Mononuclear cell (primary cell): ENCODE results near the gene MSRB3. TPM values are rescaled to one million over a fixed set of nuclear protein-coding genes. Genes with fewer than 3 reads are reported as not detected.
"Not testable (repeated sequence)": the region's sequence is repeated elsewhere in the genome, so short reads cannot be mapped to it uniquely, and the experiment has no call there.

Experiments
- H3K27me3 ChIP-seq: 2 replicates; pipeline ENCODE4 v1.6.0; 2011; ENCODE audit warnings: low read length, control low read depth; ENCODE audit not compliant: insufficient read depth
- H3K4me1 ChIP-seq: 2 replicates; pipeline ENCODE4 v1.5.1; 2011; ENCODE audit warnings: mild to moderate bottlenecking, low read length, control low read depth; ENCODE audit not compliant: insufficient read depth
- H3K4me3 ChIP-seq: 2 replicates; pipeline ENCODE4 v1.5.1; 2011; ENCODE audit warnings: mild to moderate bottlenecking, low read length, moderate library complexity
- H3K9me3 ChIP-seq: 2 replicates; pipeline ENCODE4 v1.5.1; 2011; ENCODE audit warnings: low read depth, mild to moderate bottlenecking, control low read depth, low read length
- total RNA-seq: library from RNA; depleted of rRNA; stranded (reverse); fragments of >200 nt; gene quantifications from one replicate; pipeline ENCODE4 v1.2.3, GENCODE V29; 2012

The MSRB3 gene
- total RNA-seq, 1 donor, result 1.4 TPM

DNA sequence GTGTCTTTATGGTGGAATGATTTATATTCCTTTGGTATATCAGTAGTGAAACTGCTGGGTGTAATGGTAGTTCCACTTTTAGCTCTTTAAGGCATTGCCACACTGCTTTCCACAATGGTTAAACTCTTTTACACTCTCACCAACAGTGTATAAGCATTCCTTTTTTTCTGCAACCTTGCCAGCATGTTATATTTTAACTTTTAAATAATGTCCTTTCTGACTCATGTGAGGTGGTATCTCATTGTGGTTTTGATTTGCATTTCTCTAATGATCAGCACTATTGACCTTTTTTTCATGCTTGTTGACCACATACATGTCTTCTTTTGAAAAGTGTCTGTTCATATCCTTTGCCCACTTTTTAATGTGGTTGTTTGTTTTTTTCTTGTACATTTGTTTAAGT lies 142.5 kb downstream of the MSRB3 start:
- peaks cover 11% of the 10 kb centered on the region for H3K9me3 ChIP-seq
- no peak overlapping the region for H3K4me3 ChIP-seq
- no peaks in the 10 kb centered on the region for H3K4me1 ChIP-seq
- H3K27me3 ChIP-seq, result no peaks in the 10 kb centered on the region

DNA sequence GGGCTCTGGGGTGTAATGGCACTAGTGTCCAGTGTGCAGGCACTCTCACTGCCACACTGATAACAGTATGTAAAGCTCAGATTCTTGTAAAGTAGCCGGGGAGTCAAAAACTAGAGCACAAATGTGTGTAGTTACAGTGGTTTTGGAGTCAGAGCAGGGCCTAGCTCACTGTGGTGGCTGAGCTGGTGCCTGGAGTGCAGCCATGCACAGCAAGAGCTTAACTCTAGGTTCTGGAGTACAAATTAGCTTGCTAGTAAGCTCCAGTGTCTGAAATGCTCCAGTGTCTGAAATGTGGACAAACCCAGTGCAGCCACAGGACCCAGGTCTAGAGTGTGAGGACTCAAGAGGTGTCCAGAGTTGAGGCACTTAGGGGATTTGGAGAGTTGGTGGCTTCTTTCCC lies 149.2 kb downstream of the MSRB3 start:
- Histone ChIP-seq H3K9me3 (peaks cover 5% of the 10 kb centered on the region), H3K27me3 (no peaks in the 10 kb centered on the region), H3K4me3 (no peak overlapping the region), H3K4me1 (no peaks in the 10 kb centered on the region)

DNA sequence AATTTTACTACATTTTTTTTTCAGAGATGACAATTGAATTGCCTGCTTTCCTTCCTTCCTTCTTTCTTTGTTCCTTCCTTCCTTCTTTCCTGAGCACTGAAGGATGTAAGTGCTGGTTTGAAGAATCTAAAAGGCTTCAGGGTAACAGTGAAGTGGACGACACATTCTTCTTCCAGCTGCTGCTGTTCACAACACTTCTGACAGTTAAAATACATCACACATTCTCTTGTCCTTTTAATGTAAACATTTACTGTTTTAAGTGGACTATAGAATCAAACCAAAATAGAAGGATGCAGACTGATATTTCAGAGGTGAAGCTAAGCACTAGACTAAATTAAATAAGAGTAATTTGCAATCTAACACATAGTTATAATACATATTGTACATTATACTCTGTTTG lies 151.5 kb downstream of the MSRB3 start:
- Histone ChIP-seq H3K27me3 (no peaks in the 10 kb centered on the region), H3K4me3 (no peak overlapping the region), H3K9me3 (peaks cover 5% of the 10 kb centered on the region), H3K4me1 (no peaks in the 10 kb centered on the region)

DNA sequence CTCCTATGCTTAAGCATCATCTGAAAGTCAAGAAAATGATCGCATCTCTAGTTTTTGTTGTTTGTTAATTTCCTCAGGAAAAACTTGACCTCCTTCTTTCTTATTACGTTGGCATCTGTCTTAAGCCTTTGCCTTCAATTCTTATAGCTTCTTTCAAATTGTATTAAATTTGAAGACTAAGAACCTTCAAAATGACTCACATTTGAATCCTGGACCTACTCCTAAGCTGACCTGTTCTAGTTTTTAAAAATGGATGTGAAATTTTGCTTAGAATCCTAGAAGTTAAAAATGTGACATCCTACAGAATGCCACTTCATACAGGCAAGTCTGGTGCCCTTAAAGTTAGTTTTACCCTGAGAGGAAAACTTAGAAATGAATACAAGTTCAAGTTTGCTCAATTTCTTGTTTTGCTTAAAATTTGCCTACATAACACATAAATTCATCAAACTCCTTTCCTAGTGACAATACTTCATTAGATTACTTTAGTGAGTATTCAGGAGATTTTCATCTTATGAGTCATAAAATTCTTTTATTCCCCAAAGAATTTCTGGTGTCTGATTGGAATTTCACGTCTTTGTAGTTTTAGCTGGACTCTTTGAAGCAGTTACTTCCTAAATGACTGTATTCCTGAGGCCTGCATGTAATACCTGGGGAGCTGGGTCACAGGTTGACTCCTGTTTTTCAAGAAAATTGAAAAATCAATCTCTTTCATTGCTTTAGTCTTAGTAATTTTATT lies 152.3 kb downstream of the MSRB3 start:
- H3K4me1 ChIP-seq, result no peaks in the 10 kb centered on the region
- H3K9me3 ChIP-seq, result no peaks in the 10 kb centered on the region
- no peaks in the 10 kb centered on the region for H3K27me3 ChIP-seq
- no peak overlapping the region for H3K4me3 ChIP-seq

DNA sequence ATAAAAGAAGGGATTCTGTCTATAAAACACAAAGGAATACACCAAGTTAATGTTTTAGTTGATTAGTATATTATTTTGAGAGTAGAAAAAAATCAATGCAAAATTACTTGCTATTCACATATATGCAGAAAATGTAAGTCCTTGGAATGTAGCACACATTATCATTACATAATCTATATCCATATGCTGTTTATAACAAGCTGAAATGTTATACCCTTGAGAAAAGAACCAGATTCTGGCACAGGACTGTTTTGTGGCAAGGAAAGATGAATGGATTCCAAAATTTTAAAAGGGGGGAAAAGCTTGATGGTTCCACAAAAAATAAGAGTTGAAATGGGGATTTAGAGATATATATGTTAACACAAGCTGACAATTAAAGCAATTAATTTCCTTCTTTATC lies 153.6 kb downstream of the MSRB3 start:
- Histone ChIP-seq H3K4me3 (no peak overlapping the region), H3K9me3 (no peaks in the 10 kb centered on the region), H3K27me3 (no peaks in the 10 kb centered on the region), H3K4me1 (no peaks in the 10 kb centered on the region)

DNA sequence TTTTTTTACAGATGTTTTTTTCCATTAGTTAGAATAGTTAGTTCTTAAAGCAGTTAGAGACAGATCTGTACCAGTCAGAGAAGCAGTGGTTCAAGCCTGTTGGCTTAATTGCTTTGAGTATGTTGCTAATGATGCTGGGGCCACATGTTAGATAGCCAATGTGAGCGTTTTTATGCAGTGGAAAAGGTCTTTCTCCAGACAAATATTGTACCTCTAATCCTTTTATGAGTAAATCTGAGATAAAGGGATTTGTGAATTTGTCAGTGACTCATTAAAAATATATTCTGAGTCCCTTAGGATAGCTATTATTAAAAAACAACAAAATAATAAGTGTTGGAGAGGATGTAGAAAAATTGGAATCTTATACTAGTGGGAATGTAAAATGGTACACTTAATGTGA lies 154.2 kb downstream of the MSRB3 start:
- no peaks in the 10 kb centered on the region for H3K4me1 ChIP-seq
- no peaks in the 10 kb centered on the region for H3K9me3 ChIP-seq
- H3K4me3 ChIP-seq, result no peak overlapping the region
- H3K27me3 ChIP-seq, result no peaks in the 10 kb centered on the region

DNA sequence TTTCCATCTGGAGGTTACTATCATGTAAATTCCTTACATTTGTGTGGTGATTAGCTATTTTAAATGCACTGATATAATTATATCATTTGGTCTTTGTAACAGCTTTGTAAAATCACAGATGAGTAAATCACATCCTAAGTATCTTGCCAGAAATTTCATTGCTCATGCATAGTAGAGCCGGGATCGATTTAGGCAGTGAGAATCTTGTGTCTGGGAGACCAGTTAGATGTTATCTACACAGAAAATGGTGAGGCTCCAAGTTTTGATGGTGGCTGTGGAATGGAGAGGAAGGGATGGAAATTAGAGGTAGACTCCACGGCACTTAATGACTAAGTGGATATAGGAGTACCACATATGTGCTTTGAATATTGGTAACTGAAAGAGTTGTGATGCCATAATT lies 156.3 kb downstream of the MSRB3 start:
- H3K9me3 ChIP-seq, result no peaks in the 10 kb centered on the region
- no peaks in the 10 kb centered on the region for H3K4me1 ChIP-seq
- H3K4me3 ChIP-seq, result no peak overlapping the region
- no peaks in the 10 kb centered on the region for H3K27me3 ChIP-seq

DNA sequence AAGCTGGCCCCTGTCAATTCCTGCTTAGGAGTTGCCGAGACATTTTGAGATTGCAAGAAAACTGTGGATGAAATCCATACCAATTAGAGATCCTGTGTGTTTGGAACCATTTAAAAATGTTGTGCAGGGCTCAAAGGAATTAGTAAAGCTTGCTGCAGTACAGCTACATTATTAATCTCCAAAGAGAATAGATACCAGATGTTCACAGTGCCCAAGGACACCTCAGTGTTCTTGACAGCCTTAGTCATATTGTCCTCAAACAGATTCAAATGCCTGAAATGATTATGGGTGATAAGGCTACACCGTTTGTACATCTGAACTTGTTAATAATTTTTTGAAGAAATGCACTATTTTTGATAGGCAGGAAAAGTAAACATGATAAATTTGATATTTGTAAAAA lies 164.6 kb downstream of the MSRB3 start:
- H3K9me3 ChIP-seq, result no peaks in the 10 kb centered on the region
- H3K27me3 ChIP-seq, result no peaks in the 10 kb centered on the region
- no peaks in the 10 kb centered on the region for H3K4me1 ChIP-seq
- no peak overlapping the region for H3K4me3 ChIP-seq

DNA sequence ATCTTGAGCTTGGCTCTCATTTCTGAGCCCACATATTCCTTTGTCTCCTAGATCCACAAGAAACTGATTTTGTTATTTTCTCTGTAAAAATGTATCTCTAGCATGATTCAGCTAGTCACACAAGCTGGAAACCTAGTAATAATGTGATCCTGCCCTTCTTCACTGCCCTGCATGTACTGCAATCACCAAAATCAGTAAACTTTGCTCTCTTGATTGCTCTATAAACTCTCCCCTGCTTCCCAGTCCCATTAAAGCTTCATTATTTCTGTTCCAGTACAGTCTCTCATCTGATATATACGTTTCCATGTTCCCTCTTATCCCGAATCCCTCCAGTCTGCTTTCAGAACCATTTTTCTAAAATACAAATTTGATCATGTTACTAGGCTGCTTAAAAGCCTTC lies 166.5 kb downstream of the MSRB3 start:
- H3K9me3 ChIP-seq, result no peaks in the 10 kb centered on the region
- no peak overlapping the region for H3K4me3 ChIP-seq
- no peaks in the 10 kb centered on the region for H3K4me1 ChIP-seq
- H3K27me3 ChIP-seq, result no peaks in the 10 kb centered on the region

DNA sequence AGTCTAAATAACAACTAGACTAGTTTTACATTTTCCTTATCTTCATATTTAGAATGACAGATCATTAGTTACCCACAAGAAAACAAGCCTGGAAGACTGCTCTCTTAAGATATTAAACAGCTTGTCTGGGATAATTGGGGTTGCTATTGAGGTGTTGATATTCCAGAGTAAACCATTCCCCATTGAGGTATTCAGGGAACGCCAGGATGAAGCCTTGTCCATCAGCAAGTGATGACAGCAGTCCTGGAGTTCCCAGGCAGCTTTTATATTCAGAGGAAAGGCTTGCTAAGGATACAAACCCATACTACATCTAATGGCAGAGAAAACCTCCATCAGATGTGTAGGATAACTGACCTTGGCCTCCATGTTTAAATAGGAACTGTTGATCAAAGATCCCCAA lies 168.4 kb downstream of the MSRB3 start:
- no peaks in the 10 kb centered on the region for H3K4me1 ChIP-seq
- H3K9me3 ChIP-seq, result no peaks in the 10 kb centered on the region
- H3K4me3 ChIP-seq, result no peak overlapping the region
- H3K27me3 ChIP-seq, result no peaks in the 10 kb centered on the region

DNA sequence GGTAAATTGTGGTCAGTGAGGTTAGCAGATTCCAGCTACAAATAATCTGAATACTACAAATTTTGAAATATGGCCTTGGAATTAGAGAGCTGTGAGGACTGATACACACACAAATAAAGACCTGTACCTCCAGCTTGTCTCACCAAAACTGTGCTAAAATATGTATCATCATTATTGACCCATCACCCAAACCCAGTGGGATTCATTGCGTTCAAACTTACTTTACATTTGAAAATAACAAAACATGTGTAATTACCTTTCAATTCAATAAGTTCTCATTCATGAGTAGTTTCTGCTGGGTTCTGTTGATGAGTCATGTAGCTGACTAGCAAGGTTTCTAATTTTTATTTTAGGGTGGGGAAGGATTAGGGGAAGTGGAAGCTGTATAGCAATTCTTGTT lies 170.9 kb downstream of the MSRB3 start:
- H3K27me3 ChIP-seq, result no peaks in the 10 kb centered on the region
- H3K9me3 ChIP-seq, result no peaks in the 10 kb centered on the region
- H3K4me1 ChIP-seq, result no peaks in the 10 kb centered on the region

DNA sequence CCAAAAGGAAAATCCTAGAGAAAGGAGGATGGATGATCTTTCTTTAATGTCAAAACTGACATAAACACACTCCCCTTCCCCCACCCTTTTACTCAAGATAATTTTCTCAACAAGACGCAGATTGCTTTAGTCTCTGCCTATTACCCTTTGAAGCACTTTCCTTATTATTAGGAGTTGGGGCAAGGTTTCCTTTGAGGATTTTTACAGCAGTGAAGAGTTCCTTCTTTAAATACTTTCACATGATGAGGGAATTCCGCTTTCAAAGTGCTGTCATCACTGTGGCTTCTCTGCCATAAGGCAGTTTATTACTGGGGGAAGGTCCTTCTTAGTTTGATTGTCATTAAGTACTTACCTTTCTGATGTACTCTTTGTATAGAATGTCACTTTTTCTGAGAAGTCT lies 172.1 kb downstream of the MSRB3 start:
- H3K9me3 ChIP-seq, result no peaks in the 10 kb centered on the region
- no peaks in the 10 kb centered on the region for H3K4me1 ChIP-seq
- H3K4me3 ChIP-seq, result no peak overlapping the region
- H3K27me3 ChIP-seq, result no peaks in the 10 kb centered on the region

More for the DNA sequence above, 170.9 kb downstream of the MSRB3 start:
- no peak overlapping the region for H3K4me3 ChIP-seq

DNA sequence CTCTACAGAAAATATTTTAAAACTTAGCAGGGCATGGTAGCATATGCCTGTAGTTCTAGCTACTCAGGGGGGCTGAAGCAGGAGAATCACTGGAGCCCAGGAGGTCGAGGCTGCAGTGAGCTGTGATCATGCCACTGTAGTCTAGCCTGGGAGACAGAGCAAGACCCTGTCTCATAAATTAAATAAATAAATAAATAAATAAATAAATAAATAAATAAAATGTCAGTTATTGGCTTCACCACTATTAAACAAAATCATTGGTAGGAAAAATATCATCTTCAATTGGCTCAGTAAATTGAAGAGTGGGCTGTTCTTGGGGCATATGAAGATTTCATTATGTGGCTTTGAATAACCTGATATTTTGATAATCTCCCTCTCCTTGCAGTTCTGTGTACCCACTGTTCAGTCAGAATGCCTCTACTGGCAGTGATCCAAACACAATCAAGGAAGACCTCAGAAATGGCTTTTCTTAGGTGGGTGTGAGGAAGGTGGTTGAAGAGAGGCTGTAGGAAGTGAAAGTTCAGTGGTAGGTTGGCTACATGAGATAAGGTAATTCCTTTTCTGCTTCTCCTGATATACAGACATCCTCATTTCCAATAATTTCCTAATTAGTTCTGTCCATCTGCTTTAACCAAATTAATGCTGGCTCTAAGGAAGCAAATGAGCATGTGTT lies 175.8 kb downstream of the MSRB3 start:
- H3K4me1 ChIP-seq, result no peaks in the 10 kb centered on the region
- no peaks in the 10 kb centered on the region for H3K9me3 ChIP-seq
- no peaks in the 10 kb centered on the region for H3K27me3 ChIP-seq
- no peak overlapping the region for H3K4me3 ChIP-seq

DNA sequence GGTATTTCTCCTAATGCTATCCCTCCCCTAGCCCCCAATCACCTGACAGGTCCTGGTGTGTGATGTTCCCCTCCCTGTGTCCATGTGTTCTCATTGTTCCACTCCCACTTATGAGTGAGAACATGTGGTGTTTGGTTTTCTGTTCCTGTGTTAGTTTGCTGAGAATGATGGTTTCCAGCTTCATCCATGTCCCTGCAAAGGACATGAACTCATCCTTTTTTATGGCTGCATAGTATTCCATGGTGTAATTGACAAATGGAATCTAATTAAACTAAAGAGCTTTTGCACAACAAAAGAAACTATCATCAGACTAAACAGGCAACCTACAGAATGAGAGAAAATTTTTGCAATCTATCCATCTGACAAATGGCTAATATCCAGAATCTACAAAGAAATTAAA lies 178.9 kb downstream of the MSRB3 start:
- not testable (repeated sequence) for H3K4me1 ChIP-seq, H3K4me3 ChIP-seq, H3K27me3 ChIP-seq, H3K9me3 ChIP-seq

DNA sequence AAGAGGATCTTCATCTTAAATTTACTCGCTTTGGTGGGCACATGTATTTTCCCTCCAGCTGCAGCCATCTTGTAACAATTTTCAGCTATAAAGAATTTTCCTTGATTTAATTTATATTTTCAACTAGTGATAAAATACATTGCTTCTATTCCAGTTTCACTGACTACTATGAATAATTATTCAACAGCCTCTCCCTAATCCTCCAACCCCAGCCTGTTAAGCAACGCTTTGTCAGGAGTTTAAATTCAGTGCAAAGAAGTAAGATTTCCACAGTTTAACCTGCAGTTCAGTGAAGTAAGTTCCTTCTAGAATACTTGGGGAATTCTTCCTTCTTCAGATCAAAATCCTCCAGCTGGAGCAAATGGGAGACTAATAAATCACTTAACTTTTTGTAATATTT lies 180.2 kb downstream of the MSRB3 start:
- no peaks in the 10 kb centered on the region for H3K9me3 ChIP-seq
- H3K27me3 ChIP-seq, result no peaks in the 10 kb centered on the region
- no peaks in the 10 kb centered on the region for H3K4me1 ChIP-seq
- no peak overlapping the region for H3K4me3 ChIP-seq

DNA sequence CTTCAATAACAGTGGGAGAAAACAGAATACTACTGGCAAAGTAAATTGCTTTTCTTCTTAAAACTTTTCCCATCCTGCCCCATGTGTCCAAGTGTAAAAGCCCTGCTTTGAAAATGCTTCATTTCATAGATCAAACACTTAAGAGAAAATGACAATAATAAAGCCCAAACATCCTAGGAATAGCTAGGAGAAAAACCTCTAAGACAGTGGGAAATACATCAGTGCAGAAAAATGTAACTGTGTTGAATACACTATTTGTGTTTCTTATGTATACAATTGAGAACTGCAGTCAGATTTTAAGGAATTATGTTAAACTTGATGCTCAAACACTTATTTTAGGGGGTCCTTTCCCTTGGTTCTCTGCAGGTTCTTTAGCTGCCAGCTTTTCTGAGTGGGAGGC lies 181.1 kb downstream of the MSRB3 start:
- H3K27me3 ChIP-seq, result no peaks in the 10 kb centered on the region
- H3K4me3 ChIP-seq, result no peak overlapping the region
- no peaks in the 10 kb centered on the region for H3K4me1 ChIP-seq
- H3K9me3 ChIP-seq, result no peaks in the 10 kb centered on the region
